HG03575 (cell line): ENCODE data around the gene TRIM16.
"Not testable (repeated sequence)": the region's sequence is repeated elsewhere in the genome, so short reads cannot be mapped to it uniquely, and the experiment has no call there.

Experiments used
- ATAC-seq: cut with Tn5 transposase; IDR thresholded peaks from one replicate; pipeline ENCODE4 v1.9.1; 2021; ENCODE audit not compliant: unreplicated experiment, insufficient number of reproducible peaks, low FRiP score; ENCODE audit errors: extremely low read depth

The TRIM16 gene

DNA sequence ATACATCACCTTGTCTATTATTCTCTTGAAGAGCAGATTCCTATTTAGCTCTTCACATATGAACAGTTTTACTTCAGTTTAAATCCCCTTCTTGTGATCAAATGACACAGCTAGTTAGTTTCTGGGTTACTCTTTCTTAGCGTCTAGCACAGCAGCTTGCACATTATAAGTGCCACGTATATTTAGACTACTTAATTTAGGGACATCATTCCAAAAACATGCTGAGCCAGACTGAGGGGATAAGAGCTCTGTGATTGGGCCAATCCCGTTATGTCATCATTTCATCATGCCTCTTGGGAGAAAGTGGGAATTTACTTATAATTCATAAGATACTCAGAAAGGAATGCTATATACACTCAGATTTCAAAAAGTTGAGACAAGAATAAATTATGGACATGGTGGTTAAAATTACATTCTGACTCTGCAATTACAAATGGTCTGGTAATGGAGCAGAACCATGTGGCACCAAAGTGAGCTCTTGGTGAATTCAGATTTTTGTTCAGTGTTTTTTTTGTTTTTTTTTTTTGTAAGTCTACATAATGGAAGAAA lies 60.4 kb downstream of the TRIM16 start:
- not testable (repeated sequence) for ATAC-seq

DNA sequence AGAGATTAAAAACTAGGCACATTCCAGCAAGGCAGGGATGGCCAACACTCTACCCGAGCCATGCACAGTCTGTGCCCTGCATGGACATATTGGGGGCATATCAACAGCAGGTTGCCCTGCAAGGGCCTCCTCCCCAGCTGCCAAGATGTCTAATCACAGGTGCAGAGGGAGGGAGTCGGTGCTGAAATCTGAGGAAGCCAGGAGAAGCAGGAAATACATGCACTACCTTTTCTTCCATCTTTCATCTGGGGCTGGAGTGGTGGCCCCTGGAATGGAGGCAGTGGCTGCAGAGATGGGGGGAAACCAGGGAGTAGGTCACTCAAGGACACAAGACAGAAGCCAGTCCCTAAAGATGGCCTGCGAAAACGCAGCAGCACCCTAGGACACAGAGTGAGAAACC lies 60.9 kb downstream of the TRIM16 start:
- ATAC-seq = not testable (repeated sequence)

DNA sequence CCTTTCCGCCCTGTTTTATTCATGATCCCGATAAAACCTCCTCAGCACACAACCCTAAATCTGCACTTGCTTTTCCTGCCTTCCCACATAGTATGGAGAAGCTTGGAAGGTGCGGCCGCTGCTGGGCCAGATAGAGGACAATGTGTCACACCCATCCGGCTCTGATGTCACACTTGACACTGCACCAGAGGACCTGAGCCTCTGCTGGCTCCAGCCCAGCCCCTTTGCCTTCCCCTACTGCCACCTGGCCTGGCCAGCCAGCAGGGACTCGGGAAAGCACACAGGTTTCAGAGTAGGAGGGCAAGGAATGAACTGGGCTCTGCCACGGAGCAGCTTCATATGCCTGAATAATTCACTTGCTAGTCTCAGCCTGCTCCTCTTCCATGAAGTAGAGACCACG lies 62.0 kb downstream of the TRIM16 start:
- not testable (repeated sequence) for ATAC-seq

DNA sequence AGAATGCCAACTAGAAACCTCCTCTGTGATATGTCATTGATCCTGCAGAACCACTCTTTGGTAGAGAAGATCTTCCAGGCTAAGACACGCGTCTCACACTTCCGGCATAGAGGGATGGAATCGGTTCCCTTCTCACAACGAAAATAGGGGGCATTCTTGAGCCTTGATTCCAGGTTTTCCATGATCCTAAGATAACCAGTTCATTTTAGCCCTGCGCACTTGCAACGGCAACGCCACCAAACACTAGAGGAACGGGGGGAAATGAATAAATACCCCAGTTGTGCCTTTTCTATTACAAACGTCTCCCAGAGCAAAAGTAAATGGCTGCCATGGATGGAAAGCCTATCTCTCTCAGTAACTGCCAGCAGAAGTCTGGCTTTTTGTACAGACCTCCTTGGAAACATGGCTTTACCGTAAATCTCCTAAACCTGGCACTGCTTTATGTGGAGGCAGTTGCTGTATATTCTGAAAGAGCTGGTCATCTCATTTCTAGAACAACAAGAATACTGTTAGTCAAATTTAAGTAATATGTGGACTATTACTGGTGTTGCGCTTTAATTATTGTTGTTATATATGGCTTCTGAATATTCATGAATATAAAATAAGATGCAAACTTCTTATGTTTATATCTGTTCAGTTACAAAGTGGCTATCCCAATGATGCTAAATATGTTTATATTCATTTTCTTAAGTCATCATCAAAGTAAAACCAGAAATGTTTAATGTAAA lies 64.6 kb downstream of the TRIM16 start, which contains the start of gene FBXW10B:
Gene FBXW10B (minus strand): TSS at position 374 of the 728 bp plus-strand sequence. CDS start 192 bp downstream, at position 182.
- ATAC-seq = not testable (repeated sequence)

DNA sequence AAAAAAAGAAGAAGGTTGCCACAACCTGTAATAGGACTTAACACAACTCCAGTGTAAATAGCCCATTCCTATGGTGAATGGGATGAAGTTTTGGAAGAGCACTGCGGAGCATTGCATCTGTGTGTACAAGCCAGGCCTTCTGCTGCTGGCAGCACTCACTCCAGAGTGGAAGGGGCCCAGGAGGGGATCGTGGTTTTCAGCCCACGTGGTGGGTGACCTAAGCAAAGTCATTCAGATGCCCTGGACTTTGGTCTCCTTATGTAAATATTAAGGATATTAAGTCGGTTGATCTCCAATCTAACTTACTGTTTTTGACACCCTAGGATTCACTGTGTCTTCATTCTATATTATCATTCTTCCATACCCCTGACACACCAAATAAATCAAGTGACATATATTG lies 67.3 kb downstream of the TRIM16 start:
- not testable (repeated sequence) for ATAC-seq

DNA sequence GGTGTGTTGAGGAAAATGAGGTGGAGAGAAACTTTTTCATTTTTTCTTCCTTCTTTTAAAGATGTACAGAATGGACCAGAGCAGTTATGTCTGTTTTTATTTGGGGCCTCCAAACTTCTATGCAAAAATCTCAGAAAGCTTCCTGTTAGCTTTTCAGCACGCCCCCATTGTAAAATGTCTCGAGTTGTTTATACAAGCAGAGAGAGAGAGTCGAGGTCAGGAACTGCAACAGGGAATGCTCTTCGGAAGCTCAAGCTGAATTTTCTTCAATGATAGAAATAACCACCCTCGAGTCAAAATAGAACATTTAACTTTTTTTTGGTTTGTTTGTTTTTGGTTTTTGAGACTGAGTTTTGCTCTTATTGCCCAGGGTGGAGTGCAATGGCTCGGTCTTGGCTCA lies 68.3 kb downstream of the TRIM16 start:
- ATAC-seq = not testable (repeated sequence)

DNA sequence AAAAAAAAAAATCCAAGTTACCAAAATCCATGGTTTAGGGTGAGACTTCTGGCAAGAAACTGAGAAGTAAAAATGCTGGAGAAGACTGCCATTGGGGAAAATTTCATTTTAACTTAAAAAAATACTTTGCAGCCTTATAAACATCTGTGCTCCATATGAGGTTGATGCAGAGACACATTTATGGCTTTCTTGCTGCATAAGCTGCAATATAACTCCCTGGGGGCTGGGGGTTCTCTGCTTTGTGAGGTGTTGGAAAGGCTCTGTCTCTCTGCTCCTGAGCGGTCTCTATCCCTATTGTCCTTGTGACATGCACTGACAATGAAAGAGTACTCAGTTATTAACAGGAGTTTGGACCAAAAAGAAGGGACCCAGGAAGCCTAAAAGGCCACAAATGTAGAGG lies 71.0 kb downstream of the TRIM16 start:
- not testable (repeated sequence) for ATAC-seq

DNA sequence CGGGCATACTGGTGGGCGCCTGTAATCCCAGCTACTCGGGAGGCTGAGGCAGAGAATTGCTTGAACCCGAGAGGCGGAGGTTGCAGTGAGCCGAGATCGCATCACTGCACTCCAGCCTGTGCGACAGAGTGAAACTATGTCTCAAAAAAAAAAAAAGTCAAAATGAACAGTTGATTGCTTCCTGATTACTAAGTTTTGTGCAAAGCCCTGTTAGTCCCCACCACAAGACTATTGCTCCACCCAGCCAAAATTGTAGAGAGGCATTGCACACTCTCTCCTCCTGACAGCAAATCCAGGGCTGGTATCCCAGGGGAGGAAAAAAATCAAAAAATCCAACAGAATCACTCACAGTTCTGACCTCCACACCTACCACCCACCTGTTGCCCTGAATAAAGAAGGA lies 91.2 kb downstream of the TRIM16 start:
- not testable (repeated sequence) for ATAC-seq

DNA sequence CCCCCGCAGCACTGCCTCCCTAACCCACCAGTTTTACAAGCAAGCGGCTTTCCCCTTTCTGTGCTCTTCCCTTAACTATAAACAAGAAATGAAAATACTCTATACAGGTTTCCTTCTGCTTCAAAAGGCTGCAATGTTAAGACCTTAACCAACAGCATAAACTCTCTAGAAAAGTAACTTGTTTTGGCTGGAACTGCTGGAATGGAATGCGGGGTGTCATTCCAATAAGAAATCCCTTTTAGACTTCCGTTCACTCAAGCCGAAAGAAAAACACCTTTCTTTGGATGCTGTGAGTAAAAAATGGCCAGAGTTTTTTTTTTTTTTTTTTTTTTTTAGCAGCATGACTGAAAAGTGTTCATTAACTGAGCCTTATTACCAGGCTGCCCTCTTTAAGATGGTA lies 92.1 kb downstream of the TRIM16 start:
- not testable (repeated sequence) for ATAC-seq

DNA sequence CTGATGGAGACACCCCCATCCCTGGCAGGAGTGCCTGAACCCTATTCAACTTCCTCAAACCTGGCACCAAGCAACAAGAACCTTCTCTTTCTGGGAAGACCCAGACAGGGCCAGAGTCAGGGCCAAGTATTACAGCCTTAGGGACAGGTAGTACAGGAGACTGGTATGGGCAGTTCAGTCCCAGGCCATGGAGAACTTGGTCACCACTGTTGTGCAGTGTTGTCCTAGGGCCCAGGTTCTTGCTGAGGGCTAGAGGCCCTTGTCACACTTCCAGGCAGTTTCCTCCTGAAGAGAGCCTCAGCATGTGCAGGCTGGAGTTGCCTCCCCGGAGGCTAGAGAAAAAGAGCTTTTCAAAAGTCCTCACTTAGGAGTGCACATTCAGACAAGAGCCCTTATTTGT lies 93.3 kb downstream of the TRIM16 start:
- ATAC-seq = not testable (repeated sequence)

DNA sequence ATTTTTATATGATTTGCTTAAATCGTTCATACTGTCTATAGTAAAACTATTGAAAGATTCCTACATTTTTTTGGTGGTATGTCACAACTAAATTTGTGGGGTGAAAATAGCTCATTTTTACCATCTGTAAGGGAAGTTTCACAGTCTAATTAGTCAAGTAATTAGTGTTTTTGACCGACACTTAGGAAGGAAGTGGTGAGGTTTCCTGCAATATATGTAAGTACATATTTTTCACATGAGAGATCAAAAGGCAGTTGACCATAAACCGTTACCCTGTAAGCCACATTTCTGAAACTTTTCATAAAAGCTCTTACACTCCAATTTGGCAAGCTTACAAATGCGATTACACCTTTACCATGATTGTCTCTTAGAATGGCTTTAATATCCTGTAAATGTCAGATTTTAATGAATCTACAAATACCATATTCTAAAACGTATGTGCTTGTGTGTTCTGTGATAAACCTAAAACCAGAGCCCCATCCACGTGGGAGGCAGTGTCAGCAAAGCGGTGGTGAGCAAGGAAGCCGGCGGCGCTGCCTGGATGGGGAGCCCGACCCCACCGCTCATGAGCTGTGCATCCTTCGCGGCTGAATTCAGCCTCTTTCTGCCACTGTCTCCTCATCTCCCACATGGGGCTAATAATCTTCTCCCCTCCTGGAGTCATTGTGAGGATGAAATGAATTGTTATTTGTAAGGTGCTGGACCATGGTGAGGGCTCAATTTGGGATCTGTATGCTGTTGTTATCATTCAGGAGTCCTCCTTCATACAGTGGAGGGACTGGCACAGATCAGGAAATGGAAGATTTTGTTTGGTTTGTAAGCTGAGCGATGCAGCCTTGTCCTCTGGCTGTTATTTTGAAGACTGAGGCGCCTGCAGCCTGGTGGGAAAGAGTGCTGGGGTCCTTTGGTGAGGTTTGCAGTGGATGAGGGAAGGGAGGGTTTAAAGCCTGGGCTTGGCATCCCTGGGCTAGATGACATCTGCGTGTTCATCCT lies 94.3 kb downstream of the TRIM16 start:
- not testable (repeated sequence) for ATAC-seq

DNA sequence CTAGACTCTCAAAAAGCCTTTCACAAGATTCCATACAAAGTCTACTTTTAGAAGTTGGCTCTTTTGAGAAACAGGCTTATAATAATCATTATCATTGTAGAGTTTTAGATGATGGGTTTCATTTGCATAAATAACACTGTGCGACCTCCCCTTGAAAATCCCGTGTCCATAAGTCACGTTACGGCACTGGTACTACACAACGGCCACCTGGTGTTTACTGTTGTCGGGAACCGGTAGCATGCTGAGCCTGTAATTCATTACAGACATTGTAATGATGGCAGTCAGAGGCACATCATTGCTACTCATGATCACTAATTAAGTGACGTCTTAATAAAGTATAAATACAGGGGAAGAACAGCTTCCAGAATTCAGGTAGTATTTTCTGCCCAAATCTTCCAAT lies 96.1 kb downstream of the TRIM16 start:
- not testable (repeated sequence) for ATAC-seq

DNA sequence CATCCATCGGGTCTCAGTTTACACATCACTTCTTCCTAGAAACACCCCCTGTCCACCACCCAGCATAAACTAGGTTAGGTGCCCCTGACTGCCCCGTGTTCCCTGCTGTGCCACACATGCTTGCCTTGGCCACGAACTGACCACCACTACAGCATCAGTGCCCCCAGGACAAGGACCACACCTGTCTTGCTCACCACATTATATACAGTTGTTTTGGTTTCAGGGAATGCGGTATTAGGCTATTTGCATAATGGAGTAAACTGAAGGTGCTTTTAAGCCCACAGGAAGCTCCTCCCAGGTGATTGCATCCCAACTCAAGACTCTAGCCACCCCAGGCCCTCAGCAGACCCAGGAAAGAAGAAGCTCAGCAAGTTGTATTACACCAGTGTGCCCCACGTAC lies 100.8 kb downstream of the TRIM16 start:
- not testable (repeated sequence) for ATAC-seq

DNA sequence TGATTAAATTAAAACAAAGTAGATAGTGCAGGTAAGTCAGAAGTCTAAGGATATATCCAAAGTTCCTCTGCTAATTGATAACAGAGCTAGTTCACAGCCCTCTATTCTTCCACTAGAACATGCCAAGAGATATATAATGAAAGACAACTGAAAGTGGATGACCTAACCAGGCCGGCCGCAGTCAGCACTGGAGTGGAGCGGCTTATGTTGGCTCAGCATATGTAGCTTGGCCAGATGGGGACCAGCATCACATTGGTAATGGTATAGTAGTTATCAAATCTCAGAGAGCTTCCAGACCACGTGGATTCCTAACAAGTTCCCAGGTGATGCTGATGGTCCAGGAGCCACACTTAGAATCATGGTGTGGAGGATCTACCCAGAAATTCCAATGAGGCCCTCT lies 102.6 kb downstream of the TRIM16 start:
- not testable (repeated sequence) for ATAC-seq
